ENCODE data around the gene HSPA1B. TPM values are rescaled to one million over a fixed set of nuclear protein-coding genes. Genes with fewer than 3 reads are reported as not detected.
A peak's percentile ranks its signal among the peaks of the same experiment; 100 is the strongest.
"Not testable (repeated sequence)": the region's sequence is repeated elsewhere in the genome, so short reads cannot be mapped to it uniquely, and the experiment has no call there.

The HSPA1B gene
- polyA plus RNA-seq, 1 donor from 2014 or later, result 120 TPM

DNA sequence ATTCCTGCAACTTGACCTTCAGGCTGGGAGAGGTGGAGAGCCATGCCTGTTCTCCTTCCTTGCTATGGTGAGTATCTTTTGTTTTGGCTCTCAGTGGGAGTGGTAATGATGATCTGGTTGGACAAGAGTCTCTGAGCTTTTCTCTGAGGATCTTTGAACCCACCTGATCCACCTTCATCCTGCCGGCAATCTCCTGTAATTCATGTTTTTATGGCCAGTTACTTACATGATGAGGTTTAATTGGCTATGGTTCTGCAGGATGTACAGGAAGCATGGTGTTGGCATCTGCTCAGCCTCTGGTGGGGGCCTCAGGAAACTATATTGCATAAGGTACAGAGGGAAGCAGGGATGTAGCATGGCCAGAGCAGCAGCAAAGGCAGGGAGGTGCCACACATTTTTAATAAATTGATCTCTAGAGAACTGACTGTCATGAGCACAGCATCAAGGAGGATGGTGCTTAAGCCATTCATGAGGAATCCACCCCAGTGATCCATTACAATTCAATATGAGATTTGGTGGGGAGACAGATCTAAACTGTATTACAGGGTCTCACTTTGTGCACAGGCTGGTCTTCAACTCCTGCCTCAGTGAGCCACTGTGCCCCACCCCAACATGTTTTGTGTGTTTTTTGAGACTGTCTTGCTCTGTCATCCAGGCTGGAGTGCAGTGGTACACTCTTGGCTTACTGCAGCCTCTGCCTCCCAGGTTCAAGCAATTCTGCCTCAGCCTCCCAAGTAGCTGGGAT is 10.0 kb downstream of the HSPA1B start:
- Histone ChIP-seq H3K36me3 (ENCODE audit: insufficient read depth, low read length) (peaks cover 4% of the 10 kb centered on the region), H3K27ac (ENCODE audit: low read length) (no peak overlapping the region), H3K4me3 (ENCODE audit: low read length) (peak overlapping the region; percentile 98), H3K9me3 (ENCODE audit: low read length) (no peaks in the 10 kb centered on the region), H3K9ac (ENCODE audit: low read length) (no peak overlapping the region), H3K9me2 (ENCODE audit: insufficient read depth, low read length) (no peaks in the 10 kb centered on the region), H3F3A (ENCODE audit: insufficient read depth, low read length, poor library complexity, severe bottlenecking) (no peaks in the 10 kb centered on the region), H2AFZ (ENCODE audit: low read depth, low read length) (no peak overlapping the region), H3K4me2 (ENCODE audit: low read length) (peak overlapping the region; percentile 90), H4K20me1 (ENCODE audit: insufficient read depth) (no peaks in the 10 kb centered on the region), H3K27me3 (ENCODE audit: insufficient read depth, low read depth, low read length) (no peaks in the 10 kb centered on the region), H3K79me2 (replicated peaks; ENCODE audit: insufficient read depth, low read length) (peaks cover 29% of the 10 kb centered on the region)
- no peak for TF ChIP-seq POLR2AphosphoS5 (IDR thresholded peaks at IDR 0.05)
- no peak for TF ChIP-seq SMC3 (conservative IDR thresholded peaks at IDR 0.05; ENCODE audit: poor library complexity)
- TF ChIP-seq, protein P1, sequence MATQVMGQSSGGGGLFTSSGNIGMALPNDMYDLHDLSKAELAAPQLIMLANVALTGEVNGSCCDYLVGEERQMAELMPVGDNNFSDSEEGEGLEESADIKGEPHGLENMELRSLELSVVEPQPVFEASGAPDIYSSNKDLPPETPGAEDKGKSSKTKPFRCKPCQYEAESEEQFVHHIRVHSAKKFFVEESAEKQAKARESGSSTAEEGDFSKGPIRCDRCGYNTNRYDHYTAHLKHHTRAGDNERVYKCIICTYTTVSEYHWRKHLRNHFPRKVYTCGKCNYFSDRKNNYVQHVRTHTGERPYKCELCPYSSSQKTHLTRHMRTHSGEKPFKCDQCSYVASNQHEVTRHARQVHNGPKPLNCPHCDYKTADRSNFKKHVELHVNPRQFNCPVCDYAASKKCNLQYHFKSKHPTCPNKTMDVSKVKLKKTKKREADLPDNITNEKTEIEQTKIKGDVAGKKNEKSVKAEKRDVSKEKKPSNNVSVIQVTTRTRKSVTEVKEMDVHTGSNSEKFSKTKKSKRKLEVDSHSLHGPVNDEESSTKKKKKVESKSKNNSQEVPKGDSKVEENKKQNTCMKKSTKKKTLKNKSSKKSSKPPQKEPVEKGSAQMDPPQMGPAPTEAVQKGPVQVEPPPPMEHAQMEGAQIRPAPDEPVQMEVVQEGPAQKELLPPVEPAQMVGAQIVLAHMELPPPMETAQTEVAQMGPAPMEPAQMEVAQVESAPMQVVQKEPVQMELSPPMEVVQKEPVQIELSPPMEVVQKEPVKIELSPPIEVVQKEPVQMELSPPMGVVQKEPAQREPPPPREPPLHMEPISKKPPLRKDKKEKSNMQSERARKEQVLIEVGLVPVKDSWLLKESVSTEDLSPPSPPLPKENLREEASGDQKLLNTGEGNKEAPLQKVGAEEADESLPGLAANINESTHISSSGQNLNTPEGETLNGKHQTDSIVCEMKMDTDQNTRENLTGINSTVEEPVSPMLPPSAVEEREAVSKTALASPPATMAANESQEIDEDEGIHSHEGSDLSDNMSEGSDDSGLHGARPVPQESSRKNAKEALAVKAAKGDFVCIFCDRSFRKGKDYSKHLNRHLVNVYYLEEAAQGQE (IDR thresholded peaks at IDR 0.05; ENCODE audit: borderline replicate concordance), result no peak
- TF ChIP-seq EZH2 (IDR thresholded peaks at IDR 0.05; ENCODE audit: borderline replicate concordance, insufficient read depth, low read length, poor library complexity, severe bottlenecking), result no peak
- TF ChIP-seq, protein P2, sequence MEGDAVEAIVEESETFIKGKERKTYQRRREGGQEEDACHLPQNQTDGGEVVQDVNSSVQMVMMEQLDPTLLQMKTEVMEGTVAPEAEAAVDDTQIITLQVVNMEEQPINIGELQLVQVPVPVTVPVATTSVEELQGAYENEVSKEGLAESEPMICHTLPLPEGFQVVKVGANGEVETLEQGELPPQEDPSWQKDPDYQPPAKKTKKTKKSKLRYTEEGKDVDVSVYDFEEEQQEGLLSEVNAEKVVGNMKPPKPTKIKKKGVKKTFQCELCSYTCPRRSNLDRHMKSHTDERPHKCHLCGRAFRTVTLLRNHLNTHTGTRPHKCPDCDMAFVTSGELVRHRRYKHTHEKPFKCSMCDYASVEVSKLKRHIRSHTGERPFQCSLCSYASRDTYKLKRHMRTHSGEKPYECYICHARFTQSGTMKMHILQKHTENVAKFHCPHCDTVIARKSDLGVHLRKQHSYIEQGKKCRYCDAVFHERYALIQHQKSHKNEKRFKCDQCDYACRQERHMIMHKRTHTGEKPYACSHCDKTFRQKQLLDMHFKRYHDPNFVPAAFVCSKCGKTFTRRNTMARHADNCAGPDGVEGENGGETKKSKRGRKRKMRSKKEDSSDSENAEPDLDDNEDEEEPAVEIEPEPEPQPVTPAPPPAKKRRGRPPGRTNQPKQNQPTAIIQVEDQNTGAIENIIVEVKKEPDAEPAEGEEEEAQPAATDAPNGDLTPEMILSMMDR (IDR thresholded peaks at IDR 0.05; ENCODE audit: poor library complexity, severe bottlenecking), result no peak
- TF ChIP-seq TAF1 (IDR thresholded peaks at IDR 0.05; ENCODE audit: low read depth), result no peak
- TF ChIP-seq RAD21 (conservative IDR thresholded peaks at IDR 0.05), result no peak
- no peak for TF ChIP-seq MXI1 (conservative IDR thresholded peaks at IDR 0.05; ENCODE audit: poor library complexity, severe bottlenecking)
- no peak for TF ChIP-seq EP300 (conservative IDR thresholded peaks at IDR 0.05; ENCODE audit: poor library complexity, severe bottlenecking)

DNA sequence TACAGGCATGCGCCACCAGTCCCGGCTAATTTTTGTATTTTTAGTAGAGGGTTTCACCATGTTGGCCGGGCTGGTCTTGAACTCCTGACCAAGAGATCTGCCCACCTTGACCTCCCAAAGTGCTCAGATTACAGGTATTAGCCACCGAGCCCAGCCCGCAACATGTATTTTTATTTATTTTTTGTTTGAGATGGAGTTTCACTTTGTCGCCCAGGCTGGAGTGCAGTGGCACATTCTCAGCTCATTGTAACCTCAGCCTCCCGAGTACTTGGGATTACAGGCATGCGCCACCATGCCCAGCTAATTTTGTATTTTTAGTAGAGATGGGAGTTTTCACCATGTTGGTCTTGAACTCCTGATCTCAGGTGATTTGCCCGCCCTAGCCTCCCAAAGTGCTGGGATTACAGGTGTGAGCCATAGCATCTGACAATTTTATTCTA is 10.6 kb downstream of the HSPA1B start:
- not testable (repeated sequence) for H3K9me2 ChIP-seq (ENCODE audit: insufficient read depth, low read length); H3K4me2 ChIP-seq (ENCODE audit: low read length); H3K27ac ChIP-seq (ENCODE audit: low read length); H3K36me3 ChIP-seq (ENCODE audit: insufficient read depth, low read length); H2AFZ ChIP-seq (ENCODE audit: low read depth, low read length); H3K9ac ChIP-seq (ENCODE audit: low read length); H3K9me3 ChIP-seq (ENCODE audit: low read length); H4K20me1 ChIP-seq (ENCODE audit: insufficient read depth); H3K27me3 ChIP-seq (ENCODE audit: insufficient read depth, low read depth, low read length); H3F3A ChIP-seq (ENCODE audit: insufficient read depth, low read length, poor library complexity, severe bottlenecking)
- peak overlapping the region; percentile 98 for H3K4me3 ChIP-seq (ENCODE audit: low read length)
- peaks cover 29% of the 10 kb centered on the region for H3K79me2 ChIP-seq (replicated peaks; ENCODE audit: insufficient read depth, low read length)

Data from neural cell (in vitro differentiated cells).